Lung (tissue), 12 donors: ENCODE measurements around the gene PHF19. TPM values are rescaled to one million over a fixed set of nuclear protein-coding genes. Genes with fewer than 3 reads are reported as not detected.

Experiments used
- ATAC-seq: fragments of 200-7000 bp; cut with Tn5 transposase; one replicate; pipeline ENCODE4 v1.9.1; 2020; ENCODE audit warnings: moderate number of reproducible peaks; ENCODE audit not compliant: insufficient read depth, low FRiP score
- DNase-seq, 3 donors: peaks; one replicate each; pipeline ENCODE4 v3.0.0-alpha.2; 2013 to 2017
- H3K27ac ChIP-seq, 2 donors: one replicate each; pipeline ENCODE4 v1.5.1; 2013; ENCODE audit warnings: mild to moderate bottlenecking in 2 of 2, moderate library complexity in 2 of 2, control low read depth in 1 of 2, inconsistent platforms in 1 of 2, low read depth in 1 of 2, low read length in 1 of 2
- H3K27me3 ChIP-seq, 3 donors: one replicate each; pipeline ENCODE4 v1.5.1; 2013; ENCODE audit warnings: low read length in 2 of 3; ENCODE audit not compliant: control insufficient read depth in 3 of 3, insufficient read depth in 3 of 3
- H3K36me3 ChIP-seq, 4 donors: one replicate each; pipeline ENCODE4 v1.5.1; 2013; ENCODE audit warnings: low read length in 4 of 4, mild to moderate bottlenecking in 1 of 4, moderate library complexity in 1 of 4; ENCODE audit not compliant: control insufficient read depth in 4 of 4, insufficient read depth in 4 of 4
- H3K4me1 ChIP-seq, 5 donors: one replicate each; pipeline ENCODE4 v1.5.1; 2013; ENCODE audit warnings: low read length in 5 of 5, mild to moderate bottlenecking in 2 of 5, moderate library complexity in 1 of 5; ENCODE audit not compliant: control insufficient read depth in 5 of 5, insufficient read depth in 5 of 5
- H3K4me3 ChIP-seq: one replicate; pipeline ENCODE4 v1.5.1; 2013; ENCODE audit warnings: mild to moderate bottlenecking, control low read depth, moderate library complexity
- H3K9ac ChIP-seq, 2 donors: one replicate each; pipeline ENCODE4 v1.5.1; 2013; ENCODE audit warnings: low read length in 2 of 2, control low read depth in 1 of 2; ENCODE audit not compliant: insufficient read depth in 1 of 2
- H3K9me3 ChIP-seq, 4 donors: one replicate each; pipeline ENCODE4 v1.5.1; 2013; ENCODE audit warnings: low read length in 3 of 4, mild to moderate bottlenecking in 1 of 4, moderate library complexity in 1 of 4; ENCODE audit not compliant: control insufficient read depth in 4 of 4, insufficient read depth in 3 of 4
- WGBS, 2 donors: extraction: QIAGEN DNeasy Blood & Tissue Kit; methylation state at CpG; one replicate each; pipeline ENCODE4 v1.1.7; 2013; 5-methylcytosine and 5-hydroxymethylcytosine counted together
- polyA plus RNA-seq, 2 donors: library from polyadenylated mRNA; stranded (reverse); fragments of 200-250 nt; gene quantifications; one replicate each; pipeline ENCODE4 v1.2.1, GENCODE V29; 2013
- total RNA-seq, 2 donors: library from RNA; depleted of rRNA in 1 of 2; stranded (reverse); fragments of >200 nt in 1 of 2; gene quantifications; one replicate each; pipeline ENCODE4 v1.2.1, GENCODE V29; 2014 to 2021
- TF ChIP-seq, protein P1 (sequence below): IDR thresholded peaks from 2 replicates; pipeline ENCODE4 v1.5.1; 2012; ENCODE audit warnings: mild to moderate bottlenecking; ENCODE audit errors: control extremely low read depth, extremely low read depth
- donor health status: control.
- donor health status: control.
- donor health status: Bipolar disorder and iron deficiency.
- donor health status: healthy.
- donor health status: DM: yes; HTN: yes; CAD: no.

The PHF19 gene
- total and polyA plus RNA-seq, 4 donors, result 20.3 to 25.1 (median 21.7) TPM

- ATAC-seq, result no peak
- H3K27me3 ChIP-seq, result no peaks in the 10 kb centered on the region
- no peak for DNase-seq
- TF ChIP-seq, protein P1, sequence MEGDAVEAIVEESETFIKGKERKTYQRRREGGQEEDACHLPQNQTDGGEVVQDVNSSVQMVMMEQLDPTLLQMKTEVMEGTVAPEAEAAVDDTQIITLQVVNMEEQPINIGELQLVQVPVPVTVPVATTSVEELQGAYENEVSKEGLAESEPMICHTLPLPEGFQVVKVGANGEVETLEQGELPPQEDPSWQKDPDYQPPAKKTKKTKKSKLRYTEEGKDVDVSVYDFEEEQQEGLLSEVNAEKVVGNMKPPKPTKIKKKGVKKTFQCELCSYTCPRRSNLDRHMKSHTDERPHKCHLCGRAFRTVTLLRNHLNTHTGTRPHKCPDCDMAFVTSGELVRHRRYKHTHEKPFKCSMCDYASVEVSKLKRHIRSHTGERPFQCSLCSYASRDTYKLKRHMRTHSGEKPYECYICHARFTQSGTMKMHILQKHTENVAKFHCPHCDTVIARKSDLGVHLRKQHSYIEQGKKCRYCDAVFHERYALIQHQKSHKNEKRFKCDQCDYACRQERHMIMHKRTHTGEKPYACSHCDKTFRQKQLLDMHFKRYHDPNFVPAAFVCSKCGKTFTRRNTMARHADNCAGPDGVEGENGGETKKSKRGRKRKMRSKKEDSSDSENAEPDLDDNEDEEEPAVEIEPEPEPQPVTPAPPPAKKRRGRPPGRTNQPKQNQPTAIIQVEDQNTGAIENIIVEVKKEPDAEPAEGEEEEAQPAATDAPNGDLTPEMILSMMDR, result no peak
- peak overlapping the region in 1 of 2 donors; percentile 1 for H3K27ac ChIP-seq
- H3K4me1 ChIP-seq, result peaks cover 0 to 32% (median 6%) of the 10 kb centered on the region in 5 donors
- peaks cover 0 to 2% (median 0%) of the 10 kb centered on the region in 4 donors for H3K36me3 ChIP-seq
- WGBS, 2 donors, result 82 to 88% methylated on average over 11 of the region's 11 CpGs
- no peak overlapping the region for H3K4me3 ChIP-seq
- H3K9me3 ChIP-seq, result peaks cover 0 to 1% (median 0%) of the 10 kb centered on the region in 4 donors
- H3K9ac ChIP-seq, result no peak overlapping the region
Observed at GRCh38 chr9:120924698-120925534, 47.9 kb upstream of the PHF19 start.

DNA sequence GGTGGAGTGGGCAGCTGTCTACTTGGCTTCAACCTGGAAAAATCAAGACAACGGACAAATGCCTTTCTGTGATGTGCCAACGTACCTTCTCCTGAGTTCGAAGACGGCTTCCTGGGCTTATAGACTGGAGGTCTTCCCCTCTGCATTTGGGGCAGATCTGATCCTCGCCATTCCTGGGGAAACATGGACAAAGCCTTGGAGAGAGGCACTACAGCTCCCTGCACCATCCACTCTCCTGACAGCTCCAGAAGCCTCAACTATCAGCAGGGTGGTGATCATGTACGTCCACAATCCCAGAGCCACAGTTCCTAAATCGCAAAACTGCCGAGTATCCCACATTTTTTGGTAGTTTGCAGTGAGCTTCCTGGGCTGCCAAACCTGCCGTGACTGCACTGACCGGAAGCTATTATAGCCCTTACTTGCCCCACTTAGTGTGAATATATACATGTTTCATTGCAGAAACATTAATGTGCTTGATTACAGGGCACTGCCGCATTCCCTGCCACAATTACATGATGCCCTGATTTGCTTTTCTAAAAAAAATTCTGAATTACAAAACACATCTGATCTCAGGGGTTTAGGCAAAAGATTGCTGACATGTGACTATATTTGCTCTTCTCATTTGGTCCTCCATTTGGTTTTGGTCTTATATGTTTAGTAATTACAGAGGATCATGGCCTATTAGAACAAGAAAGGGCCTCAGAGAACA lies 46.8 kb upstream of the PHF19 start:
- Histone ChIP-seq H3K4me3 (no peak overlapping the region), H3K36me3 (peaks cover 0 to 2% (median 0%) of the 10 kb centered on the region in 4 donors), H3K27me3 (no peaks in the 10 kb centered on the region), H3K9me3 (peaks cover 0 to 1% (median 0%) of the 10 kb centered on the region in 4 donors), H3K4me1 (peaks cover under 1 to 38% (median 9%) of the 10 kb centered on the region in 5 donors), H3K9ac (no peak overlapping the region), H3K27ac (no peak overlapping the region)
- TF ChIP-seq, protein P1, result no peak
- 91 to 96% methylated on average over 11 of the region's 11 CpGs for WGBS, 2 donors
- DNase-seq (no peak), ATAC-seq (no peak)

DNA sequence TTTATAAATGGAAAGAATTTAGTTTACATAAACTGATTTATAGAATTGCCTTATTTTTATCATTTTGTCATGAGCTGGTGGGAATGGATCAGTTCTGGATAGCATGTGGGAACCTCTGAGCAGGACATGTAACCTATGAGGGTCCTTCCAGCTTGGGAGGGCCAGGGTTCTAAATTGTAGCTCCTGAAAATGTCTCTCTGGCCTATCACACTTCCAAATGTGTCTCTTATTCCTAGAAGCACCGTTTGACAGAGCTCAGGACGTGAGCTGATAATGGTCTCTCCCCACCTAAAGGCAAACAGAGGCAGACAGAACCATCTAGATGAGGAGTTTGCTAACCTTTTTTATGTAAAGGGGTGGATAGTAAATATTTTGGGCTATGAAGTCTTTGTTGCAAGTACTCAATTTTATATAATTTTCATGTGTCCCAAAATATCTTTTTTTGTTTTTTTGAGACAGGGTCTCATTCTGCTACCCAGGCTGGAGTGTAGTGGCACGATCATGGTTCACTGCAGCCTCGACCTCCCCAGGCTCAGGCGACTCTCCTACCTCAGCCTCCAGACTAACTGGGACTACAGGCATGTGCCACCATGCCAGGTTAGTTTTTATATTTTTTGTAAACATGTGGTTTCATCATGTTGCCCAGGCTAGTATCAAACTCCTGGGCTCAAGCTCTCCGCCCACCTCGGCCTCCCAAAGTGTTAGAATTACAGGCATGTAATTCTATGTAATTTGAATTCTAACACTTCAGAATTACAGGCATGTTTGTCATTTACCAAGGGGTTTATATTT lies 45.6 kb upstream of the PHF19 start:
- ATAC-seq, result no peak
- H3K4me3 ChIP-seq, result no peak overlapping the region
- H3K9ac ChIP-seq, result no peak overlapping the region
- H3K36me3 ChIP-seq, result peaks cover 0 to 2% (median 0%) of the 10 kb centered on the region in 4 donors
- no peak for DNase-seq
- no peaks in the 10 kb centered on the region for H3K9me3 ChIP-seq
- H3K27me3 ChIP-seq, result no peaks in the 10 kb centered on the region
- no peak overlapping the region for H3K27ac ChIP-seq
- WGBS, 2 donors, result 70 to 90% methylated on average over 7 of the region's 7 CpGs
- TF ChIP-seq, protein P1, result no peak
- peaks cover 2 to 34% (median 10%) of the 10 kb centered on the region in 5 donors for H3K4me1 ChIP-seq
